ENCODE measurements around the gene CFAP251. TPM values are rescaled to one million over a fixed set of nuclear protein-coding genes. Genes with fewer than 3 reads are reported as not detected.

Gene CFAP251
- total RNA-seq, 2 experiments from 2014 or later = 4.1 to 4.7 TPM

DNA sequence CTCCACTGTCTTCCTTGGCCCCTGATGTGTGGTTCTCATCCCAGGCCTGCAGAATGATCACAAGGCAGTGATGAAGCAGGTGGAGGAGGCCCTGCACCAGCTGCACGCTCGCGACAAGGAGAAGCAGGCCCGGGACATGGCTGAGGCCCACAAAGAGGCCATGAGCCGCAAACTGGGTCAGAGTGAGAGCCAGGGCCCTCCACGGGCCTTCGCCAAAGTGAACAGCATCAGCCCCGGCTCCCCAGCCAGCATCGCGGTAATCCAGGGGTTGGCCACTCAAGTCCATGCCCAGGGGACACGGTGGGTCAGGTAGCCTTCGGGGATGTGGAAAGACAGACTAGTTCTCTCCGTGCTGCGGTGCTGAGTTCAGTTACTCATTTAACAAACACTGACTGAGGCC, 18.8 kb upstream of the CFAP251 start:
- no TSS peak for BruUV-seq (replicated peaks)
- TF ChIP-seq, protein P1, sequence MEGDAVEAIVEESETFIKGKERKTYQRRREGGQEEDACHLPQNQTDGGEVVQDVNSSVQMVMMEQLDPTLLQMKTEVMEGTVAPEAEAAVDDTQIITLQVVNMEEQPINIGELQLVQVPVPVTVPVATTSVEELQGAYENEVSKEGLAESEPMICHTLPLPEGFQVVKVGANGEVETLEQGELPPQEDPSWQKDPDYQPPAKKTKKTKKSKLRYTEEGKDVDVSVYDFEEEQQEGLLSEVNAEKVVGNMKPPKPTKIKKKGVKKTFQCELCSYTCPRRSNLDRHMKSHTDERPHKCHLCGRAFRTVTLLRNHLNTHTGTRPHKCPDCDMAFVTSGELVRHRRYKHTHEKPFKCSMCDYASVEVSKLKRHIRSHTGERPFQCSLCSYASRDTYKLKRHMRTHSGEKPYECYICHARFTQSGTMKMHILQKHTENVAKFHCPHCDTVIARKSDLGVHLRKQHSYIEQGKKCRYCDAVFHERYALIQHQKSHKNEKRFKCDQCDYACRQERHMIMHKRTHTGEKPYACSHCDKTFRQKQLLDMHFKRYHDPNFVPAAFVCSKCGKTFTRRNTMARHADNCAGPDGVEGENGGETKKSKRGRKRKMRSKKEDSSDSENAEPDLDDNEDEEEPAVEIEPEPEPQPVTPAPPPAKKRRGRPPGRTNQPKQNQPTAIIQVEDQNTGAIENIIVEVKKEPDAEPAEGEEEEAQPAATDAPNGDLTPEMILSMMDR (conservative IDR thresholded peaks at IDR 0.05; ENCODE audit: low read length) = no peak
- TF ChIP-seq EZH2phosphoT487 (IDR thresholded peaks at IDR 0.05; ENCODE audit: borderline replicate concordance, low read depth, low read length) = no peak

DNA sequence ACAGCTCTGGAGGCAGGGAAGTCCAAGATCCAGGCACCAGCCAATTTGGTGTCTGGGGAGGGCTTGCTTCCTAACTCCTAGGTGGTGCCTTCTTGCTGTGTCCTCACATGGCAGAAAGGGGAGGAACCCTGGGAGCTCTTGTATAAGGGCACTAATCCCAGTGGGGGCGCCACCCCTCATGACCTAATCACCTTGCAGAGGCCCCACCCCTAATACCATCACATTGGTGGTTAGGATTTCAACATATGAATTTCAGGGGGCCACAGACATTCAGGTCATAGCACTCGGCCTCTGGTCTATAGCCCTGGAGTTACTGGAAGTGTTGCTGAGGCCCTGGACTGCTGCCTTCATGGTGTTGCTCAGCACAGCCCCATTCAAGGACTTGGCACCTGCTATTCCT, 15.2 kb upstream of the CFAP251 start:
- no peak for TF ChIP-seq EZH2phosphoT487 (IDR thresholded peaks at IDR 0.05; ENCODE audit: borderline replicate concordance, low read depth, low read length)
- TF ChIP-seq, protein P1 (conservative IDR thresholded peaks at IDR 0.05; ENCODE audit: low read length) = 0 out of 2 replicates have a peak, but pooled peaks have one; percentile 32

More for the DNA sequence above, 18.8 kb upstream of the CFAP251 start:
- Histone ChIP-seq H3K9me3 (ENCODE audit: low read length) (no peaks in the 10 kb centered on the region), H3K4me1 (ENCODE audit: insufficient read depth, low read length, poor library complexity, severe bottlenecking) (peaks cover 2% of the 10 kb centered on the region), H3K9me2 (ENCODE audit: insufficient read depth, low read length) (no peaks in the 10 kb centered on the region), H3K36me3 (ENCODE audit: insufficient read depth, low read length) (peaks cover 91% of the 10 kb centered on the region), H3K79me2 (ENCODE audit: insufficient read depth, low read depth, low read length) (peaks cover 11% of the 10 kb centered on the region; the same call in 1 of the 2 replicates), H3K27ac (ENCODE audit: low read depth, low read length, poor library complexity, severe bottlenecking) (no peak overlapping the region), H2AFZ (ENCODE audit: low read length) (no peak overlapping the region), H3K4me3 (ENCODE audit: low read depth, low read length, poor library complexity, severe bottlenecking) (no peak overlapping the region), H3K4me2 (ENCODE audit: low read length) (no peak overlapping the region), H4K20me1 (ENCODE audit: insufficient read depth, low read length) (no peaks in the 10 kb centered on the region)
- intact Hi-C loops (cut with micrococcal nuclease; ENCODE audit: unreplicated experiment) = no loop called here
- CTCF ChIA-PET (ENCODE audit: unreplicated experiment) = no interaction called here
- POLR2A ChIA-PET = no interaction called here
- no peak for DNase-seq (ENCODE audit: low spot score)

DNA sequence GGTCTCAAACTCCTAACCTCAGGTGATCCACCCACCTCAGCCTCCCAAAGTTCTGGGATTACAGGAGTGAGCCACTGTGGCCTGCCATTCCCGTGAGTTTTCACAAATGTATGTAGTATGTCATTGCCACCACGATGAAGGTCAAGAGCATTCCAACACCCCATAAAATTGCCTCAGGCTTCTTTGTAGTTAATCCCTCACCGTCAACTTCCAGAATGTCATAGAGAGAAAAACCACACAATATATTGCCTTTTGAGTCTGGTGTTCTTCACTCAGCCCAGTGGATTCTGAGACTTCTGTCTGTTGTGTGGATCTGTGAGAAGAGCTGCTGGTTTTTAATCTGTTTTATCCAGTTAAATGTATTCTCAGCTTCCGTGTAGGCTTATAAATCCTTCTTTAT, 12.6 kb upstream of the CFAP251 start:
- H4K20me1 ChIP-seq (ENCODE audit: insufficient read depth, low read length) = no peaks in the 10 kb centered on the region
- CTCF ChIA-PET (ENCODE audit: unreplicated experiment) = no interaction called here
- H3K36me3 ChIP-seq (ENCODE audit: insufficient read depth, low read length) = peaks cover 93% of the 10 kb centered on the region
- no TSS peak for BruUV-seq (replicated peaks)
- H3K79me2 ChIP-seq (ENCODE audit: insufficient read depth, low read depth, low read length) = no peaks in the 10 kb centered on the region
- H2AFZ ChIP-seq (ENCODE audit: low read length) = no peak overlapping the region
- H3K4me1 ChIP-seq (ENCODE audit: insufficient read depth, low read length, poor library complexity, severe bottlenecking) = no peaks in the 10 kb centered on the region
- DNase-seq (ENCODE audit: low spot score) = no peak
- TF ChIP-seq, protein P1 (conservative IDR thresholded peaks at IDR 0.05; ENCODE audit: low read length) = no peak
- TF ChIP-seq EZH2phosphoT487 (IDR thresholded peaks at IDR 0.05; ENCODE audit: borderline replicate concordance, low read depth, low read length) = no peak
- H3K4me2 ChIP-seq (ENCODE audit: low read length) = no peak overlapping the region
- no peak overlapping the region for H3K4me3 ChIP-seq (ENCODE audit: low read depth, low read length, poor library complexity, severe bottlenecking)
- no peak overlapping the region for H3K27ac ChIP-seq (ENCODE audit: low read depth, low read length, poor library complexity, severe bottlenecking)
- POLR2A ChIA-PET = interaction anchor here (0.7 kb wide), 1 partner anchor 23 kb away, joined by 3 read pairs; no protein-coding TSS in a partner anchor
- no peaks in the 10 kb centered on the region for H3K9me3 ChIP-seq (ENCODE audit: low read length)
- no peaks in the 10 kb centered on the region for H3K9me2 ChIP-seq (ENCODE audit: insufficient read depth, low read length)
- intact Hi-C loops (cut with micrococcal nuclease; ENCODE audit: unreplicated experiment) = no loop called here

More for the DNA sequence above, 15.2 kb upstream of the CFAP251 start:
- POLR2A ChIA-PET = no interaction called here
- DNase-seq (ENCODE audit: low spot score) = no peak
- H3K4me1 ChIP-seq (ENCODE audit: insufficient read depth, low read length, poor library complexity, severe bottlenecking) = no peaks in the 10 kb centered on the region
- H3K27ac ChIP-seq (ENCODE audit: low read depth, low read length, poor library complexity, severe bottlenecking) = no peak overlapping the region
- no peak overlapping the region for H3K4me3 ChIP-seq (ENCODE audit: low read depth, low read length, poor library complexity, severe bottlenecking)
- intact Hi-C loops (cut with micrococcal nuclease; ENCODE audit: unreplicated experiment) = no loop called here
- no peaks in the 10 kb centered on the region for H4K20me1 ChIP-seq (ENCODE audit: insufficient read depth, low read length)
- H3K36me3 ChIP-seq (ENCODE audit: insufficient read depth, low read length) = peaks cover 91% of the 10 kb centered on the region
- H3K9me3 ChIP-seq (ENCODE audit: low read length) = no peaks in the 10 kb centered on the region
- CTCF ChIA-PET (ENCODE audit: unreplicated experiment) = no interaction called here
- no peaks in the 10 kb centered on the region for H3K79me2 ChIP-seq (ENCODE audit: insufficient read depth, low read depth, low read length)
- H2AFZ ChIP-seq (ENCODE audit: low read length) = no peak overlapping the region
- H3K4me2 ChIP-seq (ENCODE audit: low read length) = no peak overlapping the region
- no TSS peak for BruUV-seq (replicated peaks)
- H3K9me2 ChIP-seq (ENCODE audit: insufficient read depth, low read length) = no peaks in the 10 kb centered on the region
